Measurements from ENCODE around the gene MFSD6.
"Not testable (repeated sequence)": the region's sequence is repeated elsewhere in the genome, so short reads cannot be mapped to it uniquely, and the experiment has no call there.

The MFSD6 gene

DNA sequence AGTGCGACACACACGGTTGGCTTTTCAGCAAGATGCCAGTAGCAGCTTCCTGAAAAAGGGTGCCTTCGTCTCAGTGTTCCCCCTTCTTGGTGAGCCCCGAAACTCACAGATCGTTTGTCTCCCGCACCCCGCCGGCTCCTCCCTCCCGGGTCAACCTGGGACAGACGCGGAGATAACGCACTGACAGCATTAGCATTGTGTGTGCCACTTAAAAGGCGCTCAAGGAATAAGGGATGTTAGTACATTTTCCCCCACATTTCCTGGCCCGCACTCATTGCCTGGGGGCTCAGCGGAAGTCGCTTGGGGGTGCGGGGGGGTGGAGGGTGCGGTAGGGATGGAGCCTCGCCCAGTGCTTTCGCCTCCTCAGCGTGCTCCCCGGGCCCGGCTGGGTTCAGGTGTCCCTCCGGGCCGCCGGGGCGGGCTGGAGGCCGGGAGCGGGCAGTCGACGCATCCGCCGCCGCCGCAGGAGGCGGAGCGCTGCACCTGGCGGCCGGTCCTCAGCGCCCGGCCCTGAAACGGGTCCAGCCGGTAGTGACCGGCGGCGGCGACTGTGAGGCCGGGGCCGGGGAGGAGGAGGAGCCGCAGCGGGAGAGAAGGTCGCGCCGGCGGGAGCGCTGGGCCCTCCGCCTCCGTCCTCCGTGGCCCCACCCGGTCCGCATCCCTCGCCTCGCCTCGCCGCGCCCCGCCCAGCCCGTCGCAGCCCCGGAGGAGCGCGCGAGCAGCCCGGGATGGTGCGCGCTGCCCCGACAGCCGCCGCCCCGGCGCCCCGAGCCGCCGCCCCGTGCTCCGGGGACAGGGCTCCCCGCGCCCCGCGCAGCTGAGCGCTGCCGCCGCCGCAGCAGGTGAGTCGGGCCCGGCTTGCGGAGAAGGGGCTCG is at the start of gene MFSD6:
Gene MFSD6, plus strand, starts transcription at position 694 of the 876 bp plus-strand sequence. CDS start 27,675 bp downstream, outside the sequence.
- peak; percentile 55 for DNase-seq

DNA sequence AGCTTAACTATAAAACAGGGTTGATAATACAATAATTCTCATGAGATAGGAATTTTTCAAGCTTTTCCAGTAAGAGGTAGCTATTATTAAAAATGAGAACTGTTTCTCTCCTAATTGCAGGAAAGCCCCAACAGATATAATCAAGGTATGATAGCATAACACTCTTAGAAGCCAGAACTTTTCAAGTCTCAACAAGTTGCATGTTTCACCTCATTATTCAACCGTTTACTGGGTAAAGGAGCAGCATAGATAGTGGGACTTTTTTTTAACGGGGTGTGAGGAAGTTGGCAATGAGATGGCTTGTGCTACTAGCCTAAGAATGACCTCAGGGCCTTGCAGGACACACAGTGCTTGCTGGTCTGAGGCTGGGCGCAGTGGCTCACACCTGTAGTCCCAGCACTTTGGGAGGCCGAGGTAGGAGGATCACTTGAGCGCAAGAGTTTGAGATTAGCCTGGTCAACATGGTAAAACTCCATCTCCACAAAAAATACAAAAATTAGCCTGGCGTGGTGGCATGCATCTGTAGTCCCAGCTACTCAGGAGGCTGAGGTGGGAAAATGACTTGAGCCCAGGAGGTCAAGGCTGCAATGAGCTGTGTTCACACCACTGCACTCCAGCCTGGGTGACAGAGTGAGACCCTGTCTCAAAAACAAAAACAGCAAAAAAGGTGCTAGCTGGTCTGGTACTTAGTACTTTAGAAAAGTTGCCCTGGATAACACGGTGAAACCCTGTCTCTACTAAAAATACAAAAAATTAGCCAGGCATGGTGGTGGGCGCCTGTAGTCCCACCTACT is 49.3 kb upstream of the MFSD6 start:
- not testable (repeated sequence) for DNase-seq

DNA sequence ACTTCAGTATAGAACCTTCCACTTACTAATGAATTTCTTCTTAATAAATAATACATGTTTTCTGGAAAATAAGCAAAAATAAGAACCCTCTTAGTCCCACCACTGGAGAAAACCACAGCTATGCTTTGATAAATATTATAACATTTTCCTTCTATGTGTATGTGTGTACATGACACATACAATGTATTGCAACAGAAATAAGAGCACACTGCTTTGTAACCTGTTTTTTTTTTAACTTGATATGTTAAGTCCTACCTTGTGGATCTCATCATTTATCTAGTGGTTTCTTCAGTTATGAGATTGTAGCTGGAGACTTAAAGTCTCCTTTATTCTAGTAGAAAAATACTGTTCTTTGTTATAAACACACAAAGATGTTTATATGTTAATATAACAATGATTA is 47.6 kb upstream of the MFSD6 start:
- no peak for DNase-seq

DNA sequence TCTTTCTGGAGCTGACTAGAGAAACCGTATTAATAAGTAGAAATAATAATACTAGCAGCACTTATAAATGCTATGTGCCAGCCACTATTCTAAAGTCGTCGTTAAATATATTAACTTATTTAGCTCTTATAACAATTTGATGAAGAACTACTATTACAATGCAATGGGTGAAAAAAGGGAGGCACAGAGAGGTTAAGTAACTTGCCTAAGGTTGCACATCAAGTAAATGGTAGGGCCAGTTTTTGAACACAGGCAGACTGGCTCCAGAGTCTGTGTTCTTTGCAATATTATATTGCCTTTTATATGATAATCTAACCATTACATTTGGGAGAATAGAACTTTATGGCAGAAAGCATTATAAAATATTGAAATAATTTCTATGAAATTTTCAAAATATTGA is 47.2 kb upstream of the MFSD6 start:
- DNase-seq: no peak

DNA sequence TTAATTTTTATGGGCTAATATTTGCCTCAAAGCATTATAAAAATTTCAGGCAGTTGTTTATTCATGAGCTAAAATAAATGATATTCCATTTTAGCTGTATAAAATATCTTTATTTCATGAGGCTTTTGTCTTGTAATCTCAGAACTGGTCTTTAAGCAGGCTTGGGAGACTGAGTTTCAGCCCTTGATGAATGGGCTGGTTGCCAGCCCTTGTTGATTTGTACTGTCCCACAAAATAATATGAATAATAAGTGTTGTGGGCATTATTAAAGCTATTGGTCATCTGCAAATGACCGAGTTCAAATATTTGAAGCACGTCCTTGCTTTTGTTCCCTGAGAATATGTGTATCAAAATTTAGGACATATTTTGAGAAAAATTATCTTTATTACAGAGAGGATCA is 46.6 kb upstream of the MFSD6 start:
- DNase-seq: no peak

DNA sequence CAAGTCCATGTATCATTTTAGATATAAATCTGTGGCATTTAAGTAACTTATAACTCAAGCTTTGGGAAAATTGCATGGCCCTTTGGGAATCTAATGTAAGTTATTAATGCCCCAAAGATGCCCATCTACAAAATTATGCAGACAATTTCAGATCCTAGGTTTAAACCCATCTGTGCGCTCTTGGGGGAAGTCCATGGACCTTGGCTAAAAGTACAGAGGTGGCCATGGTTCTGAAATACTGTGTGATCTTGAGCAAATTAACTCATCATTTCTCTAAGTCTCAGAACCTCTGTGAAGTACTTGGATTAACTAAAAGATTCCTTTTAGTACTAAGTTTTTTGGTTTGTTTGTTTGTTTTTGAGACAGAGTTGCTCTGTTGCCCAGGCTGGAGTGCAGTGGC is 45.3 kb upstream of the MFSD6 start:
- DNase-seq: no peak

DNA sequence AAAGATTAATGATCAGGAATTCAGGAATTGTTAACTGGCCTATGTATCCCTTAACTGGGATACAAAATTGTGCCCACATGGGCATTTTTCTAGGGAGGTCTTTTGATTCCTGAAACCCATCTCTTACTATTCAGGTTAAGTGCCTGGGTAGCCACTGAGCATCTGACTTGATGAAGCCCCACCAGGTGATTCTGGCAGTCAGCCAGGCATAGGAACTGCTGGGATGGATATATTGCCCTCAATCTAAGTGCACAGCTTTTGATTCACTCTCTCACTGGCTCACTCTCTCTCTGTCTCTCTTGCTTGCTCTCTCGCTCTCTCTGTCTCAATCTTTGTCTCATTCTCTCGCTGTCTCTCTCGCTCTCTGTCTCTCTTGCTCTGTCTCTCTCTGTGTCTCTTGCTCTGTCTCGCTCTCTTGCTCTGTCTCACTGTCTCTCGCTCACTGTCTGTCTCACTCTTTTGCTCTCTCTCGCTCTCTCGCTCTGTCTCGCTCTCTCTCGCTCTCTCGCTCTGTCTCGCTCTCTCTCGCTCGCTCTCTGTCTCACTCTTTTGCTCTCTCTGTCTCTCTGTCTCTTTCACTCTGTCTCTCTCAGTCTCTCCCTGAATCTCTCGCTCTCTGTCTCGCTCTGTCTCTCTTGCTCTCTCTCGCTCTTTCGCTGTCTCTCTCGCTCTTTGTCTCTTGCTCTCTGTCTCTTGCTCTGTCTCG is 42.5 kb upstream of the MFSD6 start:
- no peak for DNase-seq

DNA sequence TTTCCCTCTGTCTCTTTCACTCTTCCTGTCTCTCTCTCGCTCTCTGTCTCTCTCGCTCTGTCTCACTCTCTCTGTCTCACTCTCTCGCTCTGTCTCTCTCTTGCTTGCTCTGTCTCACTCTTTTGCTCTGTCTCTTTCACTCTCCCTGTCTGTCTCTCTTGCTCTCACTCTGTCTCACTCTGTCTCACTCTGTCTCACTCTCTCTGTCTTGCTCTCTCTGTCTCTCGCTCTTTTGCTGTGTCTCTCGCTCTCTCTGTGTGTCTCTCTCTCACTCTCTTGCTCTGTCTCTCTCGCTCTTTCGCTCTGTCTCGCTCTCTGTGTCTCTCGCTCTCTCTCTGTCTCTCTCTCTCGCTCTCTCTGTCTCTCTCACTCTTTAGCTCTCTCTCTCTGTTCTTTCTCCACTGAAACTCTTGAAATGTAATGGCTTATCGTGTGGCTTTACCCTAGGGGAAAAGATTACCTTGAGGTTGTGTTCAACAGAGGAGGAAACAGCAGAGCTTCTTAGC is 41.9 kb upstream of the MFSD6 start:
- no peak for DNase-seq

DNA sequence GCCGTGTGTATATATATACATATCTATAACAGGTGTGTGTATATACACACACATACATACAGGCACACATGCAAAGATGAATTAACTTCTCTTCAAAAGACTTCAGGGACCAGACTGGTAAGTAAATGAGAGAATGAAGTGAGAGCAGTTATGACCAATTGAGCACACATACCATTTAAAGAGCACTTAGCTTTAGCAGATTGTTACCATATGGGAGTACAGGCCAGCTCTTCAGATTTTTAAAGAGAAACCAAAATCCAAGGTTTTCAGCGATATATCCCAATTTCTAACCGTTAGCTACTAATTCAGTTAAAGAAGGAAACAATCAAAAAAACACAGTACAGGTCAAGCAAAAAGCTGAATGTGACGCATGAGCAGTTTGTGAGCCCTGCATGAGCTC is 41.1 kb upstream of the MFSD6 start:
- DNase-seq: no peak

DNA sequence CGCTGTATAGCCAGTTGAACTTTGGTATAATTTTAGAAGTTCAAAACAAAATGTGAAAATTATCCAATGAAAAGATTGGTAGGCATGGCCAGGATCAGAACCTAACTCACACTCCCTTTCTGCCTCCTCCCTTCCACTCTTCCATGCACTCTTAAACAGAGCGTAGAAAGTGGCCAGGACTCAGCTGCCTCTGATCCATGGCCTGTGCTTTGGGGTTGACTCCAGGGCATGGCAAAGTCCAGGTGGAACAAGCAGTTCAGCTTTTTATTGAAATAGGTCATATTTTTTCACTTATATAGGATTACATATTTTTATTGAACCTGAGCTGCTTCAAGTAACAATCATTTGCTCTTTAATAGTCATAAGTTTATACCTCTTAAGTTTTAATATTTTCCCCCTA is 38.5 kb upstream of the MFSD6 start:
- no peak for DNase-seq

DNA sequence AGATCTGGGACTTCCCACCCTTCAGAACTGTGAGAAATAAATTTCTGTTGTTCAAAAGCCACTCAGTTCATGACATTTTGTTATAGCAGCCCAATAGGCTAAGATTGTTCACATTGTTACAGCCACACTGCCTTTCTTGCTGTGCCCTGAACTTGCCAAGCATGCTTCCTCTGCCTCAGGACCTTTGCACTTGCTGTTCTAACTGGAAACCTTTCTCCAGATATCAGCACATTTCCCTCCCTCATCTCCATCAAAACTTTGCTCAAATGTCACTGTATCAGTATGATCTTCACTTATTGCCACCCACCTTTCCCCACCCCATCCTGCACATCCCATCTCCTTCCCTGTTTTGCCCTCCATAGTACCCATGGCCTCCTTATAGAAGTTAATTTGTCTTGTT is 32.1 kb upstream of the MFSD6 start:
- DNase-seq: no peak

DNA sequence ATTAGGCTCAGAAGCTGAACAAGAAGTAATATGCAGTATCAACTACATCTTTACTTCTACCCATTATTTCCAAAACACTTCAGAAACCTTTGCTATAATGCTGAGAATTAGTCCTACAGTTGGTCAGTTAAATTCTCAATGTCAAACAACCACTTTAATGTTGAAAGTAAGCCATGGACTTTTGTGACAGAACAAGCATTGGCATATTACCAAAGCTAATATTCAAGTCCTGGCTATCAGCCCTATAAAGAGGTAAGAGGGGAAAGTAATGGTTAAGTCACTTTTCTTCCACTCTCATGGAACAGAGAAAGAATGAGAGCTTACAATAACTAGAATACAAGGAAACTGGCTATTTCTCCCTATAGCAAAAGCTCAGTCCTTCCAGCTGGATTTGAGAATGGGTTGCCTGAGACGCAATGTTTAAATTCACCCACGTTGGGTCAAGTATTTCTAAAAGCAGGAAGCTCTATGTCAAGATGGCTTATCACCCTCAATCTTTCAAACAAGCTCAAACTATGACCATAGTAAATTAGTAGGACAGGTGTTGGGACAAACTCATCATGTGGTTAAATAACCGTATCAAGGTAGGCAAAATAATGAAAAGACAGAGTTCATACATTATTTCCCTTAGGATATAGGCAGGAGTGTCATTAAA is 31.4 kb upstream of the MFSD6 start:
- no peak for DNase-seq

DNA sequence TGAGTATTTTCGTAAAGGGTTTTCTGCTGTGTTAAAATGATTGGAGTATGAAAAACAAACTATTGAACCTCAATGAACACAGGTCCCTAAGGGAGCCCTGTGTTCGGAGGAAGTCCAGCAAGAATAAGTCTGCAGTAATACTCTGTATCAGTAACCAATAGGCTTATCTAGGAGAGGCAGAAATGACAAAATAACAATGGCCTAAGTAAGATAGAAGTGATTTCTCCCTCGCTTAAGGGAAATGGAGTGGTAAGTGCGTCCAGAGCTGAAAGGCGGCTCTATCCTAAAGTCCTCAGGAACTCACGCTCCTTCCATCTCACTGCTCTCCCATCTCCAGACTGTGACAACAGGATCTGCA is 29.3 kb upstream of the MFSD6 start:
- DNase-seq: no peak

DNA sequence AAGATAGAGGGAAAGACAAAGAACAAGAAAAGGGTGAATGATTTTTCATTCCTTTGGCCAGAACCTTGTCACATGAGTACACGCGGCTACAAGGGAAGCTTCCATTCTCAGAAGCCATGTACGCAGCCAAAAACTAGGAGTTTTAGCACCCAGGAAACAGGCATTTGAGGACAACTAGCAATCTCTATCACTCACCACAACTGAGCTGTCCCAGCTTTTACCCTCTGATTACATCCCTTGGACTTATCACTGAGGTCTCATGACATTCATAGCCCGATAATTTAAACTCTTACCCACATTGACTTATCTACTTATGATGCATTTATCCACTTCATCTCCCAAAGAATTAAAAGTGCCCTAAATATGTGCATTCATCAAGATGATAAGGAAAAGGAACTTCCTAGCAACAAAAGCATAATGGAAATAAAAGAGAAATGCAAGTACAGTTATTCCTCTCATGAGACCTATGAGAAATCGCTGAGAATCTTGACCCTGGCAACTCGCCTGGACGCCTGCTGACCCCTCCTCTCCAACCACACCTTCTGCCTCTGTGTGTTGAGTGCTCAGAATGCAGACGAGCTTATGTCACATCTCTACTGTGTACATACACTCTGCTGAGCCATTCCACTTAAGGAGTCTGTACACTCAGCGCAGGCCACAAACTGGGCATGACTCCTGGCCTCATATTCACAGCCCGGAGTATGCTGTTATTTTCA is 28.7 kb upstream of the MFSD6 start:
- peak; percentile 48 for DNase-seq

DNA sequence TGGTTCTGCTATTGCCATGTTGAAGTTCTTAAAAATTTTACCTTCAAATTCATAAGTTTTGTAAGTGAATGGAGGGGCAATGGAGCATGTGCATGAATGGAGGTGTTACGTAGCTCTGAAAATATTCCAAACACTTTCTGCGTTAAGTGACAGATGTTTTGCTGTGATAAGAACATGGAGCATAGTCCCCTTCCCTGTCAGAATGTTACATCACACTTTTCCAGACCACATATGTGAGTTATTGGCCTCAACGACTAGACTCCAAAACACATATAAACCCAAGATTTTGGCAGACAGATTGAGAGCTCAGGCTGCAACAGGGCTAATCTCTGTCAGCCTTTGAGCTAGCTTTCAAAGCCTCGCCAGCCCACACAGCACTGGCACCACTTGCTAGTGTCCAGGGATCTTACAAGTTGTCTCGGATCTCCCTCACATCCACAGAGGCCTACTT is 27.2 kb upstream of the MFSD6 start:
- no peak for DNase-seq

DNA sequence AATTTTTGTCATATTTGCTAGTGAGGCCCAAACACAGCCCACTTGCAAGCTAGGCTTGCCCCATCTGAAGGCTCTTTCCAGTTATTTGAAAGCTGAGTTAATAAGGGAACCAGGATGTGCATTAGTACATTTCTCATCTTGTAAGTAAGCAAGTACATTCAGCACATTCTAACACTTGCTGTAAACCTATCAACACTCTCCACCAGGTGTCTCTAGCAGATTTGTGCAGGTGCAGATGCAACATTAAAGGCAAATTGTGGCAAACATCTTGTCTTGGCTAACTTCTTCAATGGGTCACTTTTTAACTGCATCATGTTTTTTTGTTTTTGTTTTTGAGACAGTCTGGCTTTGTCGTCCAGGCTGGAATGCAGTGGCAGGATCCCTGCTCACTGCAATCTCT is 25.3 kb upstream of the MFSD6 start:
- DNase-seq: no peak

DNA sequence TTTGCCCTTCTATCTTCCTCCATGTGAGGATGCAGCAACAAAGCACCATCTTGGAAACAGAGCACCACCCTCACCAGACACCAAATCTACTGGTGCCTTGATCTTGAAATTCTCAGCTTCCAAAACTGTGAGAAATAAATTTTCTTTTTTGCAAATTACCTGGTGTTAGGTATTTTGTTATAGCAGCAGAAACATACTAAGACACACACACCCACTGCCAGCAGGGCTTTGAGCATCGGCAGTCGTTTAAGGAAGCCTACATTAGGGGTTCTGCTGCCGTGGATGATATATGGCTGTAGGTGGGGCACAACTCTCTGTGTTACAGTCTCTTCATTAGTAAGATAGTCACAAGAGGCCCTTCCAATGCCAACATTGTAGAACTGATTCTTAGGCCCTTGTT is 20.7 kb upstream of the MFSD6 start:
- no peak for DNase-seq

DNA sequence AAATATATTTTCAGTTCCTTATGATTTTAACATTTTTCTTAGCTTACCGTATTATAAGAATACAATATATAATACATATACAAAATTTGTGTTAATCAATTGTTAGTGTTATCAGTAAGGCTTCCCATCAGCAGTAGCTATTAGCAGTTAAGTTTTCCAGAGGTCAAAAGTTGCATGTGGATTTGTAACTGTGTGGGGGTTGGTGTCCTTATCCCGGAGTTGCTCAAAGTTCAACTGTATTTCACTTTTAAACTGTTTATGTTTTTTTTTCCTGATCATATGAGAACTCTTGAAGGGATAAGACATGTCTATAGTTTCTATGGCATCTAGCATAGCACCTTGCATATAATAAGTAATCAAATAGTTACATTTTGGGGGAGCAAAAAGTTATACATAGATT is 11.9 kb upstream of the MFSD6 start:
- no peak for DNase-seq

DNA sequence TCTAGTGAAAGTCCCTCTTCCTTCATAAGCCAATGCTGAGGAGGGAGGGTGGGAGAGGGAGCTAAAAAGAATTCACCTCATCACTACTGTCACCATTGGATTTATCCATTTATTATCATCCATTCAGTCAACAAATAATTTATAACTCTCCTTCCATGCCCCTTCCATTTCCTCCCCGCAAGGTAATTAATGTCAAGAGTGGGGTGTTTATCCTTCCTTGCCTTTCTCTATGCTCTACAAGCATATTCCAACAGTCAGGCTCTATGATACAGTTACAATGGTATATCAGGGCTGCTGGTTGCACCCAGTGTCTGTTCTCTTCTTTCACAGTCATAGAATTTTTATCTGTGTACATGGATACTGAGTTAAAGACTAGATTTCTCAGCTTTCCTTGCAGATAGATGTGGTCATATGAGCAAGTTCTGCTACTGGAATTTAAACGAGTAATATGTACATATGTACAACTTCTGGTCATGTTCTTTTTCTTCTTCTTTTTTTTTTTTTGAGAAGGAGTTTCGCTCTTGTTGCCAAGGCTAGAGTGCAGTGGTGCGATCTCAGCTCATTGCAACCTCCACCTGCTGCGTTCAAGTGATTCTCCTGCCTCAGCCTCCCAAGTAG is 5.1 kb upstream of the MFSD6 start:
- no peak for DNase-seq

DNA sequence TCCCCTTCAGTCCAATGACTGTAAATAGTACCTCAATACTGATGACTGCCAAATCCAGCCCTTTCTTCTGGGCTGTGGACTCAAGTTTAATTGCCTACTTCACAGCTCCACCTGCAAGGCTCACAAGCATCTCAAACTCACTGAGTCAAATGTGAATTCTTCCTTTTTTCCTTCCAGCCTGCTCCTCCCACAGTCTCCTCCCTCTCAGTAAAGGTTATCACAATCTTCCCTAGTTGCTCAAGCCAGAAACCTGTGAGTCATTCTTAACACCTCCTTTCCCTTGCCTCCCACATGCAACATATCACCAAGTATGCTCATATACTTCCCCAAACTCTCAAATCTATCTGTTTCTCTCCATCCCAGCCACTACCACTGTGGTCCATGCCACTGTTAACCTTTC is 3.7 kb upstream of the MFSD6 start:
- no peak for DNase-seq

DNA sequence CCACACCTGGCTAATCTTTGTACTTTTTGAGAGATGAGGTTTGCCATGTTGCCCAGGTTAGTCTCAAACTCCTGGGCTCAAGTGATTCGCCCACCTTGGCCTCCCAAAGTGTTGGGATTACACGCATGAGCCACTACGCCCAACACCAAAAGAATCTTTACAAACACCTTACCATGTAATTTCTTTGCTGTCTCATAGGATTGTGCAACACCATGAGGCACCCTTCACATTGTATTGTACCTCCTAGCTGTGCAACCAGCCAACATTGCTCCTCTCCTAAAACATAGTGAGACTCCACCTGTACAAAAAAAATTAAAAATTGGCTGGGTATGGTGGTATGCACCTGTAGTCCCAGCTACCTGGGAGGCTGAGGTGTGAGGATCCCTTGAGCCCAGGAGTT is 3.1 kb upstream of the MFSD6 start:
- DNase-seq: no peak

DNA sequence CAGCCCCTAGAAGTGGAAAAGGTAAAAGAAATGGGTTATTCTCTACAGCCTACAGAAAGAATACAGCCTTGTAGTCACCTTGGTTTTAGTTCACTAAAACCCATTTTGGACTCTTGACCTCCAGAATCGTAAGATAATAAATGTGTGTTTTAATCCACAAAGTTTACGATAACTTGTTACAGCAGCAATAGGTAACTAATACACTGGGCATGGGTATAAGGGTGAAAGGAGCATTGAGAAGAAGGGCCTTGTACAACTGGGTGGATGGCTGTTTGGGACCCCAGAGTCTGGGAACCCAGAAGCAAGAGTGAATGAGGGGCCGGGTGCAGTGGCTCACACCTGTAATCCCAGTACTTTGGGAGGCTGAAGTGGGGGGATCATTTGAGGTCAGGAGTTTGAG is 2.2 kb upstream of the MFSD6 start:
- no peak for DNase-seq

Data from right forelimb (tissue), 1 donor.